Panc1 (cell line): Measurements from ENCODE around the gene USP32. TPM values are rescaled to one million over a fixed set of nuclear protein-coding genes. Genes with fewer than 3 reads are reported as not detected.

Experiments
- ATAC-seq: fragments of 200-7000 bp; cut with Tn5 transposase; 2 replicates; pipeline ENCODE4 v1.9.1; 2020; ENCODE audit warnings: mild to moderate bottlenecking, moderate library complexity
- BruUV-seq: library from RNA; stranded (reverse); fragments of 400-500 nt; replicated peaks from 2 replicates; lab custom pipeline; 2021; lab: Mats Ljungman, UMichigan
- CTCF ChIA-PET: fragments of 300-600 bp; sonication (Branson Sonifier 250); formaldehyde crosslinking; loops from one replicate; lab custom pipeline; 2022; ENCODE audit warnings: antibody characterized with exemption; lab: Charles Lee
- POLR2A ChIA-PET: fragments of 300-600 bp; sonication (Branson Sonifier 250); formaldehyde crosslinking; loops from one replicate; lab custom pipeline; 2022; ENCODE audit warnings: antibody characterized with exemption; lab: Charles Lee
- DNase-seq: peaks from one replicate; pipeline ENCODE4 v3.0.0-alpha.2; 2010; ENCODE audit warnings: low read depth, low spot score
- H3K27ac ChIP-seq: 2 replicates; pipeline ENCODE4 v1.5.1; 2011; ENCODE audit warnings: mild to moderate bottlenecking, low read length, inconsistent platforms
- H3K27me3 ChIP-seq: fragments of 200-500 bp; sonication (Bioruptor generic); 2 replicates; pipeline ENCODE4 v1.6.0; 2014; ENCODE audit warnings: low read length, inconsistent platforms; ENCODE audit not compliant: control insufficient read depth, insufficient read depth
- H3K36me3 ChIP-seq: fragments of 200-500 bp; sonication (Bioruptor generic); 2 replicates; pipeline ENCODE4 v1.5.1; 2014; ENCODE audit warnings: inconsistent platforms, mild to moderate bottlenecking, low read length, moderate library complexity; ENCODE audit not compliant: control insufficient read depth, insufficient read depth
- H3K4me1 ChIP-seq: 2 replicates; pipeline ENCODE4 v1.5.1; 2011; ENCODE audit warnings: inconsistent platforms, mild to moderate bottlenecking, low read length, moderate library complexity; ENCODE audit not compliant: control insufficient read depth, insufficient read depth
- H3K4me3 ChIP-seq, 2 experiments: 2 replicates each; pipeline ENCODE4 v1.5.1; 2011 to 2012; ENCODE audit warnings: low read depth in 2 of 2, low read length in 2 of 2, mild to moderate bottlenecking in 2 of 2, inconsistent platforms in 1 of 2, moderate library complexity in 1 of 2
- H3K9me3 ChIP-seq: fragments of 200-500 bp; sonication (Bioruptor generic); 2 replicates; pipeline ENCODE4 v1.5.1; 2014; ENCODE audit warnings: low read depth, mild to moderate bottlenecking, inconsistent platforms, low read length, moderate library complexity; ENCODE audit not compliant: control insufficient read depth, insufficient read depth
- CTCF ChIP-seq: fragments of 450-650 bp; IDR thresholded peaks from 2 replicates; pipeline ENCODE4 v1.5.1; 2017; ENCODE audit warnings: mild to moderate bottlenecking
- POLR2AphosphoS5 ChIP-seq: IDR thresholded peaks from 2 replicates; pipeline ENCODE4 v1.6.1; 2012; ENCODE audit warnings: mild to moderate bottlenecking, low read depth, low read length, moderate library complexity
- REST ChIP-seq, 2 experiments: IDR thresholded peaks; 2 replicates each; pipeline ENCODE4 v1.6.1; 2011 to 2012; ENCODE audit warnings: low read depth in 2 of 2, control low read depth in 1 of 2, low read length in 1 of 2, mild to moderate bottlenecking in 1 of 2, moderate library complexity in 1 of 2; ENCODE audit not compliant: insufficient read depth in 1 of 2
- SIN3A ChIP-seq: IDR thresholded peaks from 2 replicates; pipeline ENCODE4 v1.6.1; 2012; ENCODE audit warnings: low read depth, mild to moderate bottlenecking, low read length, moderate library complexity, borderline replicate concordance; ENCODE audit not compliant: insufficient read depth
- TCF7L2 ChIP-seq: IDR thresholded peaks from 2 replicates; pipeline ENCODE4 v1.6.1; 2011; ENCODE audit warnings: mild to moderate bottlenecking, low read depth, low read length, inconsistent platforms
- in situ Hi-C: cut with HindIII; loops from 2 replicates; pipeline ENCODE4 v1.10.0; 2016; ENCODE audit warnings: low sequenced_read_pairs, low pct_unique_long_range_greater_than_20kb
- intact Hi-C: fragments of 100-400 bp; cut with micrococcal nuclease; formaldehyde crosslinking; loops from one replicate; pipeline ENCODE4 v1.10.0; 2022; ENCODE audit not compliant: unreplicated experiment
- total RNA-seq: library from RNA; stranded (reverse); gene quantifications from one replicate; pipeline ENCODE4 v1.2.1, GENCODE V29; 2021; ENCODE audit not compliant: unreplicated experiment

USP32 gene
- total RNA-seq, 1 experiment from 2014 or later = 45.5 TPM

GRCh38 chr17:60147553-60148223 is 244.2 kb downstream of the USP32 start:
- ChIA-PET POLR2A (no interaction called here), CTCF (no interaction called here)
- Histone ChIP-seq H3K4me1 (peaks cover 9% of the 10 kb centered on the region), H3K27me3 (no peaks in the 10 kb centered on the region), H3K36me3 (no peaks in the 10 kb centered on the region), H3K9me3 (no peaks in the 10 kb centered on the region), H3K27ac (no peak overlapping the region), H3K4me3 (no peak overlapping the region)
- DNase-seq (no peak), ATAC-seq (no peak)
- intact Hi-C loops = no loop called here
- BruUV-seq = no TSS peak
- no peak for TF ChIP-seq TCF7L2
- no peak for TF ChIP-seq POLR2AphosphoS5
- no peak for TF ChIP-seq SIN3A
- TF ChIP-seq CTCF = no peak
- in situ Hi-C loops = no loop called here

GRCh38 chr17:60146206-60146605 is 245.7 kb downstream of the USP32 start:
- DNase-seq (no peak), ATAC-seq (no peak)
- Histone ChIP-seq H3K9me3 (no peaks in the 10 kb centered on the region), H3K4me1 (peaks cover 7% of the 10 kb centered on the region), H3K4me3 (no peak overlapping the region), H3K27me3 (no peaks in the 10 kb centered on the region), H3K27ac (no peak overlapping the region), H3K36me3 (no peaks in the 10 kb centered on the region)
- in situ Hi-C loops (no loop called here), intact Hi-C loops (no loop called here)
- ChIA-PET CTCF (no interaction called here), POLR2A (interaction anchor here (0.5 kb wide), 1 partner anchor 15 kb away, joined by 3 read pairs; no protein-coding TSS in a partner anchor)
- TF ChIP-seq POLR2AphosphoS5 (no peak), TCF7L2 (no peak), REST (IDR thresholded peaks at IDR 0.05; ENCODE audit: insufficient read depth in 1 of 2, low read depth in 2 of 2, low read length in 1 of 2) (no peak), CTCF (no peak), SIN3A (no peak)
- no TSS peak for BruUV-seq
